GM18507 (cell line): ENCODE data around the gene TTC28.

ENCODE experiments used
- DNase-seq: peaks from one replicate; pipeline ENCODE4 v3.0.0; 2011; ENCODE audit warnings: low read depth; ENCODE audit not compliant: insufficient read length; ENCODE audit errors: extremely low spot score
- FAIRE-seq: peaks from 2 replicates; lab custom pipeline; 2011; peaks lifted over from hg19 to GRCh38; lab: Jason Lieb, UNC

Gene TTC28

GRCh38 chr22:28344918-28345703 lies 334.5 kb downstream of the TTC28 start:
- FAIRE-seq (no peak), DNase-seq (no peak)

GRCh38 chr22:28341001-28341400 lies 338.6 kb downstream of the TTC28 start:
- DNase-seq (no peak), FAIRE-seq (no peak)

GRCh38 chr22:28333088-28333487 lies 346.6 kb downstream of the TTC28 start:
- FAIRE-seq = no peak

DNA sequence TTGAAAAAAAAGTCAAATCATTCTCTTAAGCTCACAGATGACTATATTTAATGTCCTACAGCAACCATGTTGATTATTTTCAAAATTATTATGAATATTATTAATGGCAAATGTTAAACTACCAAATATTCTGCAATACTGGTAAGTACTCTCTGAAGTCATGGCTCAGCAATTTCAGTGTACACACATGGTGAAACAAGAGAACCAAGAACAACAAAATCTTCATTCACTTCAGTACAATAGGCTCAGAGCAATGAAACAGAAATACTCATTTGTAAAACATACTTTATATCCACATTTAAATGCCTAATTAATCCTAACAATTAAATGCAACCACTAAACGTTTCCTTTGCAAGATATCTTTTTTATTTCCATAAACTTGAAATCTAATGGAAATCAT lies 347.2 kb downstream of the TTC28 start:
- FAIRE-seq = no peak

More at GRCh38 chr22:28333088-28333487, 346.6 kb downstream of the TTC28 start:
- no peak for DNase-seq

DNA sequence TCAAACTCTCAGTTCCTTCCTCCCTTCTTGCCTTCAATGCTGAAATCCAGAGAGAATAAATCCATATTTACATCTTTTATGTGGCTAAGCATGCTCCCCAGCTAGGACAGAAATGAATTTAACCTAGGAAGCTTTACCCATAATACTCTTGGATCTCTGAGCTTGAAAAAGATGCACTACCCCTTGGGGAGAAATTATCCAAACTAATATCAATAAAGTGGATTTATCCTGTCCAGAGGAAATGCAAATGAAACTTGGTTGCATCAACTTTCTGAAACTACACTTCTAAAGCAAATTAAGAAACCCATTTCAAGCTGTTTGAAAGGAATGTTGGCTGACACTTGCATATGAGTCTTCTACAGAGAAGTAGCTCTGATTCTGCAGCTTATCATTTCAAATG lies 347.9 kb downstream of the TTC28 start:
- DNase-seq = no peak

More for the DNA sequence above, 347.2 kb downstream of the TTC28 start:
- no peak for DNase-seq

DNA sequence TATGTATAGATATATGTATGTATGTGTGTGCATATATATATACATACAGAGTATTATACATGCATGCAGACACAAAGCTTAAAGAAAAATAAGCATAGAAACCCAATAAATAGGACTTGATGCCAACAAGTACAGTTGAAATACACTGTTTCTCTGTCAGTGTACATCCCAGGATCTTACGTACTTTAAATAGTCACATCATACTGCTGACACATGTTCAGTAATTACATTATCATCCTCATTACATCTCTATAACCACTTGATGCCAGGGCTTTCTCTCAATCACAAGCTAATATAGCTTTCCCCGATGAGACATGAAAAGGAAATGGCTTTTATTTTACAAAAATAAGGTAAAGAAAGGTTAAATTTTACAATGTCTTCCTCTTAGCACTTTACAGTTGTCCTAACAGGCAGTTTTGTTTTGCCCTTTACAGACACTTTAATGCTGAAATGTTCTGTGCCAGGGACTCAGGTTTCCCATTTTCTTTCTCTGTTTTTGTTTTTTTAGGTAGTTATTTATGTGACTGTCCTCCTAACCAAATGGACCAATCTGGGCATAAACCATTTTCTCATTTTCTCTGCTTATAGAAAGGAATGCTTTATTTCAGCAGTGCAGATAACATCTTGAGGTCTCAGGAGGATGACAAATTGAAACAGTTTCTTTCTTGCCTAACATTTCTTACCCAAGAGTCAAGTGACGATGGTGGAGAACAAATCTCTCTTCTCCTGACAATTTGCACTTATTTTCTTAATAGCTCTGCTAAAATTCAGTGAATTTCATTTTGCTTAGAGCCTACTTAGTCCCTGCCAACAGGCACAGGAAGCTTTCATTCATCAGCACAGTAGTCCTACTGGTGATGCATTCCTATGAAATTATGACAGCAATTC lies 350.2 kb downstream of the TTC28 start:
- FAIRE-seq (no peak), DNase-seq (no peak)

More for the DNA sequence above, 347.9 kb downstream of the TTC28 start:
- no peak for FAIRE-seq

DNA sequence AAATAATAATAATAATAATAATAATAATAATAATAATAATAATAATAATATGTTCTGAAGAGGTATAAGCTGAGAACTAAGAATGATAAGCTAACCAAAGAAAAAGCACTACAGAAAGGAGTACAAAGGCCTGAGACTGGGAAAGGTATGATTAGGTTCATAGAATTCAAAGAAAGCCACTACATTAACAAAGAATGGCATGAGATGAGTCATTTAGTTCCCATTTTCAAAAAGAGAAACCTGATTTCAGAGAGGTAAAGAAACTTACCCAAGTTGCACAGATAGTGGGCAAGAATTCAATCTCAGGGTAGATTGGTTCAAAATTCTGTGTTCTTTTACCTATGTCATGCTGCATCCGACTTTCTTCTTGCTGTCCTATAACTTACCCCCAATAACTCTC lies 350.9 kb downstream of the TTC28 start:
- FAIRE-seq (no peak), DNase-seq (no peak)

GRCh38 chr22:28316014-28316413 lies 363.6 kb downstream of the TTC28 start:
- FAIRE-seq = no peak

GRCh38 chr22:28314959-28315358 lies 364.7 kb downstream of the TTC28 start:
- FAIRE-seq = no peak
- DNase-seq = no peak

More at GRCh38 chr22:28316014-28316413, 363.6 kb downstream of the TTC28 start:
- no peak for DNase-seq

- no peak for DNase-seq
- no peak for FAIRE-seq
Measured at GRCh38 chr22:28310299-28310698, 369.3 kb downstream of the TTC28 start.

- DNase-seq = no peak
- no peak for FAIRE-seq
Measured at GRCh38 chr22:28299753-28300152, 379.9 kb downstream of the TTC28 start.

- no peak for FAIRE-seq
- no peak for DNase-seq
Measured at GRCh38 chr22:28299309-28299708, 380.3 kb downstream of the TTC28 start.

- FAIRE-seq = peak; percentile 50
- no peak for DNase-seq
Measured at GRCh38 chr22:28297504-28297903, 382.1 kb downstream of the TTC28 start.

- FAIRE-seq (no peak), DNase-seq (no peak)
Measured at GRCh38 chr22:28296452-28296851, 383.2 kb downstream of the TTC28 start.

DNA sequence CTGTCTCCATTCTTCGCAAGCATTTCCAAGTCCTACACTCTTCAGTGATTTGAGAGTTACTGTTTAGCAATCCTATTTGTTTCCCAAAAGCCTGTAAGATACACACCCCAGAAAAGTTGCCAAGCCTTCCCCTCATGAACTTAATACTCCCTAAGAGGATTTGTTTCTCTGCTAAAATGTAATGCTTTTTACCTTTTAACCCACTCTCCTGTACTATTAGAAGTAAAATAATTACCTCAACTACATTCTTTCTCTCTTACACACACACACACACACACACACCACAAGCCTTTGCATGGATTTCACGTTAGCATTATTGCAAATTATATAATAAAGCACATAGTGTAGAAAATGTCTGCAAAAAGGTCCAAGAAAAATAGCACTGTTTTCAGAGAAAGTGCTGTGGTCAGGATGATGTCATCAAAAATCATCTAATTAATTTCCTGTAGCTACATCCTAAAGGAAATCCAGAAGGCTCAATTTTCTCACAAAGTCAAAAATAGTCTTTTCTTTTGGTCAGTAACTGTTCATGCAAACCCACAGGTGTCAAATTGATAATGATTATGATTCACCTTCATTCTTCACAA lies 396.5 kb downstream of the TTC28 start:
- FAIRE-seq = no peak
- no peak for DNase-seq

DNA sequence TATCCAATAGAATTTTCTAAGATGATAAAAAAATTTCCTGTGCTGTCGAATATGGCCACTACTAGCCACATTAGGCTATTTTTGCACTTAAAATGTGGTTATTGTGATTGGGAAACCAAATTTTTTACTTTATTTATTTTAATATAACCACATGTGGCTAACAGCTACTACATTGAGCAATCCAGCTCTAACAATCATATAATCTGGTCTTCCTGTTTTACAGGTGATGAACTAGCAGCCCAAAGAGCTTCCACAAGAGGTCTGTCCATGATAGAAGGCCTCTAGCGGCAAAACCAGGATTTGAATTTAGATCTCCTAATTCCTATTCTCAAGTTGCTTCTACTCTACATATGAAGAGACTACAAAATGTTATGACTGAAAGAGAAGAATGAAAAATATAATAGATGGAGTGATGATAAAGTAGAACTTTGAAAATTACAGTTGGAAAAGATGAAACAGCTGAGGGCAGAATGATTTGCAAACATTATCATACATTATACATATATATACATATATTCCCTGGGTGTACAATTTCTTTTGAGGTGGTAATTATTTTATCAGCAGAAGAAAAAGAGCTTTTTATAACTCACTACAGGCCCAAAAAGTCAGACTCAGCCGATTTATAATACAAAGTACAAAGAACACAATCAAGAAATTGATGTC lies 397.1 kb downstream of the TTC28 start:
- DNase-seq (no peak), FAIRE-seq (no peak)

DNA sequence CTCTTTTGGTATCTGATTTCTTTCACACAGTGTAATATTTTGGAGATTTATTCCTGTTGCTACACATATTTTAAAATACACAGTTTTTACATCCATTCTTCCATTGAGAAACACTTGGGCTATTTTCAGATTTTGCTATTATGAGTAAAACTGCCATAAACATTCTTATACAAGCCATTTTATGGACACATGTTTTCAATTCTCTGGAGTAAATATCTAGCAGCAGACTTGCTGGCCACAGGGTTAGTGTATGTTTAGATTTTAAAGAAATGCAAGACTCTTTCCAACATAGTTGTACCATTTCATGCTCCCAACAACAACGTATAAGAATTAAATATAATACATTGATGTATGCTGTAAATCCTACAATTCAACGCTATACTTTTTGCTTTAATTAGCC lies 399.8 kb downstream of the TTC28 start:
- no peak for DNase-seq
- FAIRE-seq = no peak

- no peak for FAIRE-seq
Measured at GRCh38 chr22:28269277-28269676, 410.4 kb downstream of the TTC28 start.

DNA sequence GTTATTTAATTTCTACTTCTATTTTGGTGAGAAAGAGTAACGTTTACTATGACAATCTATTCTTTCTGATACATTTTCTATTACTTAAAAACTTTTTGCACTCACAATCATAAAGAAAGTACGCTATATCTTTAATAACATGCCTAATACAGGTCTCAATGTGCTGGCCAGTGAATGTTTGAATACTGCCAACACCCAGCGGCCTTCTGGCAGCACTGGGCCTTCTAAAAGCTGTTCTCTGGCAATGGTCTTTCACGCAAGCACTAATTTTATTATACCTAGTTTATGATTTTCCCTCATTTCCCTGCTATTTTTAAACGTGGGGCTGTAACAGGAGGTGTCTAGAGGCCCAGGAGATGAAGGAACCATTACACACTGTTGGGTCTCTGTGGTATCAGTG lies 410.8 kb downstream of the TTC28 start:
- DNase-seq (no peak), FAIRE-seq (no peak)

More at GRCh38 chr22:28269277-28269676, 410.4 kb downstream of the TTC28 start:
- no peak for DNase-seq

- no peak for DNase-seq
- FAIRE-seq = no peak
Measured at GRCh38 chr22:28268171-28268570, 411.5 kb downstream of the TTC28 start.
